ENCODE data around the gene COMT. TPM values are rescaled to one million over a fixed set of nuclear protein-coding genes. Genes with fewer than 3 reads are reported as not detected.

COMT gene
- total RNA-seq, 1 experiment from 2014 or later = 108 TPM

DNA sequence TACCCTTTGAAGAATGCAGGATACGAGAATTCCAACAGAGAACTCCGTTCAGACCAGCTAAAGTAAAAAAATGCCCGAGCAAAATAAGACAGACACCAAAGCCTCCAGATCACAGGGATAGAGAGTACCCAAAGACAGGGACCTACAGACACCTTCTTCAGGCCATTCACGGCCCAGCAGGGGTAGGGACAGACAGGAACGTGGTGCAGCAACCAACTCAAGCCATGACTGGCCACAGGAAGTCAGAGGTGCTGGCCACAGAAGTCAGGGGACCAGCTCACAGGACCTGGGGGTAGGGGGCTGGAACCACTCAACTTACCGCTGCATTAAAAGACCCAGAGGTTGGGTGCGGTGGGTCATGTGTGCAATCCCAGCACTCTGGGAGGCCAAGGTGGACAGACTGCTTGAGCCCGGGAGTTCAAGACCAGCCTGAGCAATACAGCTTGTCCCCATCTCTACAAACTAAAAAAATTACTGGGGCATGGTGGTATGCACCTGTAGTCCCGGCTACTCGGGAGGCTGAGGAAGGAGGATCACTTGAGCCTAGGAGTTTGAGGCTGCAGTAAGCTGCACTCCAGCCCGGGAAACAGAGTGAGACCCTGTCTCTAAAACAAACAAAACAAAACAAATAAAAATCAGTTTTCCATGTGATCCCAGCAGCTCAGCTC is 39.9 kb upstream of the COMT start:
- in situ Hi-C loops (cut with HindIII; ENCODE audit: low pct_unique_long_range_greater_than_20kb, low sequenced_read_pairs) = no loop called here
- CTCF ChIA-PET = no interaction called here
- TF ChIP-seq SIN3A (IDR thresholded peaks at IDR 0.05; ENCODE audit: borderline replicate concordance, insufficient read depth, low read depth, low read length) (no peak), POLR2AphosphoS5 (IDR thresholded peaks at IDR 0.05; ENCODE audit: low read depth, low read length) (no peak), TCF7L2 (IDR thresholded peaks at IDR 0.05; ENCODE audit: low read depth, low read length) (no peak)
- TF ChIP-seq, protein P1, sequence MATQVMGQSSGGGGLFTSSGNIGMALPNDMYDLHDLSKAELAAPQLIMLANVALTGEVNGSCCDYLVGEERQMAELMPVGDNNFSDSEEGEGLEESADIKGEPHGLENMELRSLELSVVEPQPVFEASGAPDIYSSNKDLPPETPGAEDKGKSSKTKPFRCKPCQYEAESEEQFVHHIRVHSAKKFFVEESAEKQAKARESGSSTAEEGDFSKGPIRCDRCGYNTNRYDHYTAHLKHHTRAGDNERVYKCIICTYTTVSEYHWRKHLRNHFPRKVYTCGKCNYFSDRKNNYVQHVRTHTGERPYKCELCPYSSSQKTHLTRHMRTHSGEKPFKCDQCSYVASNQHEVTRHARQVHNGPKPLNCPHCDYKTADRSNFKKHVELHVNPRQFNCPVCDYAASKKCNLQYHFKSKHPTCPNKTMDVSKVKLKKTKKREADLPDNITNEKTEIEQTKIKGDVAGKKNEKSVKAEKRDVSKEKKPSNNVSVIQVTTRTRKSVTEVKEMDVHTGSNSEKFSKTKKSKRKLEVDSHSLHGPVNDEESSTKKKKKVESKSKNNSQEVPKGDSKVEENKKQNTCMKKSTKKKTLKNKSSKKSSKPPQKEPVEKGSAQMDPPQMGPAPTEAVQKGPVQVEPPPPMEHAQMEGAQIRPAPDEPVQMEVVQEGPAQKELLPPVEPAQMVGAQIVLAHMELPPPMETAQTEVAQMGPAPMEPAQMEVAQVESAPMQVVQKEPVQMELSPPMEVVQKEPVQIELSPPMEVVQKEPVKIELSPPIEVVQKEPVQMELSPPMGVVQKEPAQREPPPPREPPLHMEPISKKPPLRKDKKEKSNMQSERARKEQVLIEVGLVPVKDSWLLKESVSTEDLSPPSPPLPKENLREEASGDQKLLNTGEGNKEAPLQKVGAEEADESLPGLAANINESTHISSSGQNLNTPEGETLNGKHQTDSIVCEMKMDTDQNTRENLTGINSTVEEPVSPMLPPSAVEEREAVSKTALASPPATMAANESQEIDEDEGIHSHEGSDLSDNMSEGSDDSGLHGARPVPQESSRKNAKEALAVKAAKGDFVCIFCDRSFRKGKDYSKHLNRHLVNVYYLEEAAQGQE (IDR thresholded peaks at IDR 0.05; ENCODE audit: insufficient read depth in 1 of 2, low read depth in 2 of 2, low read length in 1 of 2) = no peak
- TF ChIP-seq, protein P2, sequence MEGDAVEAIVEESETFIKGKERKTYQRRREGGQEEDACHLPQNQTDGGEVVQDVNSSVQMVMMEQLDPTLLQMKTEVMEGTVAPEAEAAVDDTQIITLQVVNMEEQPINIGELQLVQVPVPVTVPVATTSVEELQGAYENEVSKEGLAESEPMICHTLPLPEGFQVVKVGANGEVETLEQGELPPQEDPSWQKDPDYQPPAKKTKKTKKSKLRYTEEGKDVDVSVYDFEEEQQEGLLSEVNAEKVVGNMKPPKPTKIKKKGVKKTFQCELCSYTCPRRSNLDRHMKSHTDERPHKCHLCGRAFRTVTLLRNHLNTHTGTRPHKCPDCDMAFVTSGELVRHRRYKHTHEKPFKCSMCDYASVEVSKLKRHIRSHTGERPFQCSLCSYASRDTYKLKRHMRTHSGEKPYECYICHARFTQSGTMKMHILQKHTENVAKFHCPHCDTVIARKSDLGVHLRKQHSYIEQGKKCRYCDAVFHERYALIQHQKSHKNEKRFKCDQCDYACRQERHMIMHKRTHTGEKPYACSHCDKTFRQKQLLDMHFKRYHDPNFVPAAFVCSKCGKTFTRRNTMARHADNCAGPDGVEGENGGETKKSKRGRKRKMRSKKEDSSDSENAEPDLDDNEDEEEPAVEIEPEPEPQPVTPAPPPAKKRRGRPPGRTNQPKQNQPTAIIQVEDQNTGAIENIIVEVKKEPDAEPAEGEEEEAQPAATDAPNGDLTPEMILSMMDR (IDR thresholded peaks at IDR 0.05) = no peak
- ATAC-seq (no peak), DNase-seq (ENCODE audit: low read depth, low spot score) (no peak)
- no peaks in the 10 kb centered on the region for H3K9me3 ChIP-seq (ENCODE audit: control insufficient read depth, insufficient read depth, low read depth, low read length)
- no TSS peak for BruUV-seq (replicated peaks)
- intact Hi-C loops (cut with micrococcal nuclease; ENCODE audit: unreplicated experiment) = no loop called here
- no peaks in the 10 kb centered on the region for H3K36me3 ChIP-seq (ENCODE audit: control insufficient read depth, insufficient read depth, low read length)
- H3K27ac ChIP-seq (ENCODE audit: low read length) = no peak overlapping the region
- no peak overlapping the region for H3K4me3 ChIP-seq (ENCODE audit: low read depth in 2 of 2, low read length in 2 of 2)
- no peaks in the 10 kb centered on the region for H3K27me3 ChIP-seq (ENCODE audit: control insufficient read depth, insufficient read depth, low read length)
- peaks cover 12% of the 10 kb centered on the region for H3K4me1 ChIP-seq (ENCODE audit: control insufficient read depth, insufficient read depth, low read length)
- POLR2A ChIA-PET = no interaction called here

- Histone ChIP-seq H3K36me3 (ENCODE audit: control insufficient read depth, insufficient read depth, low read length) (no peaks in the 10 kb centered on the region), H3K27ac (ENCODE audit: low read length) (no peak overlapping the region), H3K27me3 (ENCODE audit: control insufficient read depth, insufficient read depth, low read length) (no peaks in the 10 kb centered on the region), H3K9me3 (ENCODE audit: control insufficient read depth, insufficient read depth, low read depth, low read length) (no peaks in the 10 kb centered on the region), H3K4me1 (ENCODE audit: control insufficient read depth, insufficient read depth, low read length) (peaks cover 12% of the 10 kb centered on the region), H3K4me3 (ENCODE audit: low read depth in 2 of 2, low read length in 2 of 2) (no peak overlapping the region)
- CTCF ChIA-PET = no interaction called here
- POLR2A ChIA-PET = no interaction called here
- TF ChIP-seq, protein P2 (IDR thresholded peaks at IDR 0.05) = no peak
- no peak for TF ChIP-seq SIN3A (IDR thresholded peaks at IDR 0.05; ENCODE audit: borderline replicate concordance, insufficient read depth, low read depth, low read length)
- no peak for TF ChIP-seq TCF7L2 (IDR thresholded peaks at IDR 0.05; ENCODE audit: low read depth, low read length)
- no peak for TF ChIP-seq POLR2AphosphoS5 (IDR thresholded peaks at IDR 0.05; ENCODE audit: low read depth, low read length)
- TF ChIP-seq, protein P1 (IDR thresholded peaks at IDR 0.05; ENCODE audit: insufficient read depth in 1 of 2, low read depth in 2 of 2, low read length in 1 of 2) = no peak
- ATAC-seq (no peak), DNase-seq (ENCODE audit: low read depth, low spot score) (no peak)
- in situ Hi-C loops (cut with HindIII; ENCODE audit: low pct_unique_long_range_greater_than_20kb, low sequenced_read_pairs) (no loop called here), intact Hi-C loops (cut with micrococcal nuclease; ENCODE audit: unreplicated experiment) (no loop called here)
- no TSS peak for BruUV-seq (replicated peaks)
Observed at GRCh38 chr22:19902245-19902715, 39.3 kb upstream of the COMT start.

All from Panc1 (cell line).